HG03066 (cell line): ENCODE data around the gene FOLR2.
"Not testable (repeated sequence)": the region's sequence is repeated elsewhere in the genome, so short reads cannot be mapped to it uniquely, and the experiment has no call there.

Experiments
- ATAC-seq: cut with Tn5 transposase; IDR thresholded peaks from one replicate; pipeline ENCODE4 v1.9.1; 2021; ENCODE audit warnings: low read depth; ENCODE audit not compliant: unreplicated experiment

The FOLR2 gene

DNA sequence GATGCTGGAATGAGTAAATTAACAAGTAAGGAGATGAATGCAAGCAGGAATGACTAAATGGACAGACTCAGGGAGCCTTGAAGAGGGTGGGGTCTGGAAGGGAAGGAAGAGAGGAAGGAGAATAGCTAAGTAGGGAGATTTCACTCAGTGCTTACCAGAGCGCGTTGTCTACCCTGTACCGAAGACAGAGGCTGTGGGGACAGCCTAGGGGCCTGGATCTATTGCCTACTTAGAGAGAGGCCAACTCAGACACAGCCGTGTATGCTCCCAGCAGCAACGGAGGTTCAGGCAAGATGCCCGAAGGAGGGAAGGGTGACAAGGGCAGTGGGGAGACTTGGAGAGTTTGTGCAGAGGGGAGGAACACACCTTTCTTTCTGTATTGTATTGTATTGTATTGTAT, at the start of gene FOLR2:
Gene FOLR2, plus strand, starts transcription at position 157 of the 400 bp plus-strand sequence. CDS start 1,791 bp downstream, outside the sequence.
- ATAC-seq, result no peak

DNA sequence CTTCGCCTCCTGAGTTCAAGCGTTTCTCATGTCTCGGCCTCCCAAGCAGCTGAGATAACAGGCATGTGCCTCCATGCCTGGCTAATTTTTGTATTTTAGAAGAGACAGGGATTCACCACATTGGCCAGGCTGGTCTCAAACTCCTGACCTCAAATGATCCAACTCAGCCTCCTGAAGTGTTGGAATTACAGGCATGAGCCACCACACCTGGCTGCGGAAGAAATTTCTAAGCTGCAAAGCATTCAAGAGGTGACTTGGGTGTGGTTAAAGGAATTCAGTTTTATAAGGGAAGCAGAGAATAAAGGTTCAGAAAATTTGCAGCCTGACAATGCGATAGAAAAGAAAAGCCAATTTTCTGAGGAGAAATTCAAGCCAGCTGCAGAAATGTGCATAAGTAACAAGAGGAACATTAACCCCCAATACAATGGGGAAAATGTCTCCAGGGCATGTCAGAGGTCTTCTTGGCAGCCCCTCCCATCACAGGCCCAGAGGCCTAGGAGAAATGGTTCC, 47.5 kb upstream of the FOLR2 start:
- ATAC-seq, result not testable (repeated sequence)

DNA sequence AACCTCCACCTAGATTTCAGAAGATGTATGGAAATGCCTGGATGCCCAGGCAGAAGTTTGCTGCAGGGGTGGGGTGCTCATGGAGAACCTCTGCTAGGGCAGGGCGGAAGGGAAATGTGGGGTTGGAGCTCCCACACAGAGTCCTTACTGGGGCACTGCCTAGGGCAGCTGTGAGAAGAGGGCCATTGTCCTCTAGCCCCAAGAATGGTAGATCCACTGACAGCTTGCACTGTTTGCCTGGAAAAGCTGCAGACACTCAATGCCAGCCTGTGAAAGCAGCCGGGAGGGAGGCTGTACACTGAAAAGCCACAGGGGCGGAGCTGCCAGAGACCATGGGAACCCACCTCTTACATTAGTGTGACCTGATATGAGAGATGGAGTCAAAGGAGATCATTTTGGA, 46.8 kb upstream of the FOLR2 start:
- not testable (repeated sequence) for ATAC-seq

DNA sequence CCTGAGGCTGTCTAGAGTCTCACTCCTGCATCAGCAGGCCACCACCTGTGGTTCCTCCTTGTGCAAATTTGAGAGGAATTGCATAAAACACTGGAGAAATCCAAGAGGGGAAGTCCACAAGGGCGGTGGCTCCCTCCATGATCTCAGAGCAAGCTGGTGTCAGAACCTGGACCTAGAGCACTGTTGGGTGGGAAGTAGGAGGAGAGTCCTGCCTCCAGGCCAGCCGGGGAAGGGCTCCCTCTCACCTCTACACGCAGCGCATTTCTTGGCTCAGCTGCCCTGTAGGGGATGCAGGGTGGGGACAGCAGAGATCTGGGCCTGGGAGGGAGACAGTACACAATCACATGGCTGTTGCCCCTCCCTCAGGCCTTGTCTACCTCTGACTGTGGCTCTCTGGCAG, 44.6 kb upstream of the FOLR2 start:
- not testable (repeated sequence) for ATAC-seq

DNA sequence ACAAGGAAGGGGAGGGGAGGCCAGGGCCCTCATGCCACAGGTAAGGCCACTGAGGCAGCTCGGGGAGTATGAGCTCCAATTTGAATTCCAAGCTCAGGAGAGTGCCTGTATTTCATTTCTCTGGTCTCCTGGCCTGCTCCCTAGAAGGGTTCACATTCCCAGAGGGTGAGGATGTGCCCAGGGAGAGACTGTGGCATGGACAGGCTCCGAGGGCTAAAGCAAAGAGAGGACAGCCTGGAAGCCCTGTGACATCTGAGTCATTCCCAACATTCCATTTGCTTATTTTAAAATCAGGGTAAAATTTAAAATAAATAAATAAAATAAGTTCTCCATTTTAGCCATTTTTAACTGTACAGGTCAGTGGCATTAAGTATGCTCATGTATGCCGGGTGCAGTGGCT, 43.3 kb upstream of the FOLR2 start:
- ATAC-seq, result no peak

DNA sequence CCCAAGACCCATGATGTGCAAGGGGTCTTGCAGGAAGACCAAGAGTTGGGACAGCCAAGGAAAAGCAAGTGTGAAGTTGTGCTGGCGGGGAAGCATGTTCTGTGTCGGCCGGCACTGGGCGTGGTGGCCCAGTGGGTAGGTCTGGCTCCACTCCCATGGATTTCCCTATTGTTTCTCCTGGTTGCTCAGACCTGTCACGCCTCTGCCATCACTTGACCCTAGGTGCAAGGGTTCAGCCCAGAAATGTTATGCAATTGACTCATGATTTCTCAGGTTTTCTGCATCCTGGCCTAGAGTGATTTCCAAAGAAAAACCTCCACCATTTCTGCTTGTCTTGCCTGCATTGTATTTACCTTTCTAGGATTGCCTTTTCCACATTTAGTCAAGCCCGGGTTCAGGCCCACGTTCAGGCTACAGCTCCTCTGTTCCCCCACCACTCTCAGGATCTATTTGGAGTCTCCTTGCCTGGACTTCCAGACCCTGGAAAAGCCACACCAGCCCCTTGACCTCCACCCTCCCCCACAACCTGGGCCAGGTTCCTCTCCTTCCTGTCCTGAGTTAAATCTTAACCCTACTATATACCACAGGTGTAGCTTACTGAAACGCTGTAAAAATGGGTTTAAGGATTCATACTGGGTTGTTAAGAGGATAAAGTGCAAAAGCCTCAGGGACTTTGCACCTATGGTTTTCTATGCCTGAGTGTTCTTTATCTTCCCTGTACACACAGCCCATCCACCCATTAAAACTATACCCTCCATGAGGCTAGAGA, 42.1 kb upstream of the FOLR2 start:
- no peak for ATAC-seq

DNA sequence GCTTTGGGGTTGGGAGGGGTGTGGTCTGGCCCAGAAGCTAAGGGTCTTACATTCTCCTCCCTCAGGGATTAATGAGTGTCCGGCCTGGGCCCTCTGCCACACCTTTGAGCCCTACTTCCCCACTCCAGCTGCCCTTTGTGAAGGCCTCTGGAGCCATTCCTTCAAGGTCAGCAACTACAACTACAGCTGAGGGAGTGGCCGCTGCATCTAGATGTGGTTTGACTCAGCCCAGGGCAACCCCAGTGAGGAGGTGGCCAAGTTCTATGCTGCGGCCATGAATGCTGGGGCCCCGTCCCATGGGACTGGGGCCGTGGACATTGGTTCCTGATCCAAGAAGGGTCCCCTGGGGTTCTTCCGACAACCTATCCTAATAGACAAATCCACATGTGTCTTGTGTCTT, 38.9 kb upstream of the FOLR2 start:
- ATAC-seq, result no peak

DNA sequence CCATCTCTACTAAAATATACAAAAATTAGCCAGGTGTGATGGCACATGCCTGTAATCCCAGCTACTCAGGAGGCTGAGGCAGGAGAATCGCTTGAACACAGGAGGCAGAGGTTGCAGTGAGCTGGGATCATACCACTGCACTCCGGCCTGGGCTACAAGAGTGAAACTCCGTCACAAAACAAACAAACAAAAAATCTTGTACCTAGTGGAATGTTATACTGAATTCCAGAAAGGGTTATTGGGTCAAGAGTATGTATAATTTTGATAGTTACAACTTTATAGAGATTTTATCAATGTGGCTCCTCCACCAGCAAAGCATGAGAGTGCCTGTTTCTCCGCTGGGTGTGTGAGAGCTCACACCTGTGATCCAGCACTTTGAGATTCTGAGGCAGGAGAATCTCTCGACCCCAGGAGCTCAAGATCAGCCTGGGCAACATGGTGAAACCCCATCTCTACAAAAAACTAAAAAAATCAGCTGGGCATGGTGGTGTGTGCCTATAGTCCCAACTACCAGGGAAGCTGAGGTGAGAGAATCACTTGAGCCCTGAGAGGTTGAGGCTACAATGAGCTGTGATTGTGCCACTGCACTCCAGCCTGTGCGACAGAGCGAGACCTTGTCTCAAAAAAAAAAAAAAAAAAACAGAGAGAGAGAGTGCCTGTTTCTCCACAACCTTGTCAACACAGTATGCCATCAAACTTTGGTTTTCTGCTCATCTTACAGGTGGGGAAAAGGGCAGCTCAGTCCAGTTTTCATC, 37.4 kb upstream of the FOLR2 start:
- no peak for ATAC-seq

DNA sequence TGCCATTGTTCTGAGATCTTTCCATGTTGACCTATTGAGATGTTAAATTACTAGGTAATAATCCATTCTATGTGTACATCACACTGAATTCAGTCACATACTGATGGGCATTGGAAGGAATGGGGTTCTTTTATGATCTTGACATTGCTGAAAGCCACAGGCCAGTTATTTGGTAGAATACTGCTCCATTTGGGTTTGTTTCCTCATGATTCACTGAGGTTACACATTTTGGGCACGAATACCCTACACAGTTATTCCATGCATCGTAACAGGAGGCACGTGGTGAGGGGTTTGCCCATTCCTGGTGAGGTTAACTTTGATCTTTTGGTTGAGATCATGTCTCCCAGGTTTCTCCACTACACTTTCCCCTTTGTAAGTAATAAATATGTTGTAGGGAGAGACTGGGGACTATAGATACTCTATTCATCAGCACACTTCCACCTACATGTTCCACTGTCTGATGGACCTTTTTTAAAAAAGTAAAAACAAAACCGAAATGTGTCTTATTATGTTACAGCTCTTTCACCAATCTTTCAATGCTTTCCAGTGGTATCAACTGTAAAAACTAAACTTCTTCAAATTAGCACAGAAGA, 36.7 kb upstream of the FOLR2 start:
- no peak for ATAC-seq

DNA sequence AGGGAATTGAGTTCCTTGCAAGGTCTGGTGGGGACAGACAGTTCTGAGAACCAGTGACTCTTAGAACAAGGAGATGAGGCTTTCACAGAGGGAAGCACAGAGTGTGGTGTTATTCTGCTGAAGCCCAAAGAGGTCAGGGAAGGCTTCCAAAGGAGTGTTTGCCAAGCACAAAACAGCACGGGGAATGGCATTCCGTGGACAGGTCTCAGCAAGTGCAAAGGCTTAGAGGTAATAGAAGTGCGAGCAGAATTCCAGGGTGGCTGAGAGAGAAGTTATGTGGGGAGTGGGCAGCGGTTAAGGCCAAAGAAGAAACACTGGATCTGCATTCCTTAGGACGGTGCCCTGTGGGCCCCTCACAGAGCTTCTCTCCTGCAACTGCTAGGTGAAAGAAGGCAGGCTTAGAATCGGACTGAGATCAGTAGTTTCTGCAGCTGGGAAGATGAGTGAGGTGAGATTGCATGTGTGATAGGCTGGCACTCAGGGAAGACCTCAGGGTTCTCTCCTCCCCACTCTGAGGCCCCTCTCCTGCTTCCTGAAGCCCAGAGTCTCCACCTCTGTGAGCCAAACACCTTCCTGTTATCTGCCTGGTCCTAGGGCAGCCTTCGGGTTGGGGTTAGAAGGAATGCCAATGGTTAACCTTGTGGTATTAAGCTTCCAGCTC, 35.6 kb upstream of the FOLR2 start:
- not testable (repeated sequence) for ATAC-seq

DNA sequence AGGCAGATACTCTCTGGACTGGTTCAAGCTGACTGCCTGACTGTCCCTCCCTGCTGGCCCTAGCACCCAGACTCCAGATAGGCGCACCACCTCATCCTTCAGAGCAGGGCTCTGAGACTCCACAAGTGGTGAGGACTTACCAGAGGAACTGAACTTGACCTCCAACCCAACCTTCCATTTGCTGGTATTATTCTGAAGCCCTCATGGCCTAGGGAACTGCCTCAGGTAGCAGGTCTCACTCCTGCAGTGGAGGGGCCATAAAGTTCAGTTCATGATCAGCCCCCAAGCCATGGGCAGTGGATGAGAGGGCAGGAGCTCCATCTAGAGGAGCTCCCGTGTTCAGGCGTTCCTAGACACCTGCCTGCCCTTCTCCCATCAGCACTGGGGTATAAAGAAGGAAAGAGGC, 35.0 kb upstream of the FOLR2 start:
- ATAC-seq, result not testable (repeated sequence)

DNA sequence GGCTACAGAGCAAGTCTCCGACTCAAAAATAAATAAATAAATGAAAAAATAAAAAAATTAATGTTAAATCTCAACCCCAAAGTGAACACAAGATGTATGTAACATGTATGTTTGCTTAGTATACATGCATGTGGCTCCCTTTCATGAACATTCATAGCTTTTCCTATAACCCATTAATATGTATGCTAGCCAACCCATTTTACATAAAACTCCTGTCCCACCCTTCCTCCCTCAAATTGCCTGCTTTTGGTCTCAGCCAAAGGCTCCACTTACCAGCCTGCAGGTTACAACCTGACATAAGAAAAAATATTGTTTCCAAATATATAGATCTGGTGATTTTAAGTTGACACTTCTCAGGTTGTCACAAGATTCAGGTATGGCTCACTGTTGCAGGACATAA, 28.3 kb upstream of the FOLR2 start:
- no peak for ATAC-seq

DNA sequence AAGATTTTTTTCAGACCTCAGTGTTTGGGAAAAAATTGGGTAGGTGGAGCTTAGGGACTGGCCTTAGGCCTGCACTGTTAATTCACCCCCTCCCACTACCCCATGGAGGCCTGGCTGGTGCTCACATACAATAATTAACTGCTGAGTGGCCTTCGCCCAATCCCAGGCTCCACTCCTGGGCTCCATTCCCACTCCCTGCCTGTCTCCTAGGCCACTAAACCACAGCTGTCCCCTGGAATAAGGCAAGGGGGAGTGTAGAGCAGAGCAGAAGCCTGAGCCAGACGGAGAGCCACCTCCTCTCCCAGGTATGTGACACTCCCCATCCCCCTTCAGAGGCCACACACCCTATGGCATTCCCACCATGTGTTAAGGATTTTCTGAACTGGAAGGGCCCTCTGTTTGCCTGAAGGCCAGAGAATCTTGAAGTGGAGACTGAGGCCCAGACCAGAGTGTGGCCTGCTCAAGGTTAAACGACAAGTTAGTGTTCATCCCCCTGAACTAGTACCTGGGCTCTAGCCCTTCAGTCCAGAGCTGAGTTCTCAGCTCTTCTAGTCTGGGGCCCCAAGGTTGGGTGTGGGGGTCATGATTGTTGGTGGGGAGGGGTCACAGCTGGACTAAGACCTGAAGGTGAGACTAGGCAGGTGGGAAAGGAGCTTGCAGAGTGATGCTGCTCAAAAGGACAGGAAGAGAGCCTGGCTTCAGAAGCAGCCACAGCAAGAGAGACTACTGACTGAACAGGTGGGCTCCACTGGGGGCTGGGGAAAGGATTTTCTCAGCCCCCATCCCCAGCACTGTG, 26.9 kb upstream of the FOLR2 start:
- no peak for ATAC-seq

DNA sequence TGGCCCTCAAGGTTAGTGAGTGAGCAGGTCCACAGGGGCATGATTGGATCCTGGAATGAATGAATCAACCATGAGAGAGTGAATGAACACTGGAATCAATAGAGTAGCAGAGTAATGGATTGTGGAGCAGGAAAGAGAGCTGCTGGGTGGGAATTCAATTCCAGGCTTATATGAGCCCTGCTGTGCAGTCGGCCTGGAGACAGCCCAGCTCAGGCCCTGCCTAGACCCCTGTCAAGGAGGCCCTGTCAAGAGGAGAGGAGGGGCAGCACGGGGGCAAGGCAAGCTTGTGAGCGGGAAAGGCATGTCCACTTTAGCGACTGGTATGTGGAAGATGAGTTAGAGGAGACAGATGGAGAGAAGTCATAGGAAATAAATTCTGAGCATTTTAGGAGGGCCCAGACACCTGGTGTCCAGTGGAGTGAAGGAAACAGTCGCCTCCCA, 25.9 kb upstream of the FOLR2 start:
- ATAC-seq, result no peak

DNA sequence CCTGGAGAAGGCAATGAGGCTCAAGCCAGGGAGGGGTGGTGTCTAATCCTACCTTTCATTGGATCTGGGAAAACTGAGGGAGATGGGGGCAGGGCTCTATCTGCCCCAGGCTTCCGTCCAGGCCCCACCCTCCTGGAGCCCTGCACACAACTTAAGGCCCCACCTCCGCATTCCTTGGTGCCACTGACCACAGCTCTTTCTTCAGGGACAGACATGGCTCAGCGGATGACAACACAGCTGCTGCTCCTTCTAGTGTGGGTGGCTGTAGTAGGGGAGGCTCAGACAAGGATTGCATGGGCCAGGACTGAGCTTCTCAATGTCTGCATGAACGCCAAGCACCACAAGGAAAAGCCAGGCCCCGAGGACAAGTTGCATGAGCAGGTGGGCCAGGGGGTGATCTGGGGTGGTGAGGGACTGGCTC, 24.6 kb upstream of the FOLR2 start, which contains the start of gene FOLR1:
Gene FOLR1, plus strand, starts transcription at position 180 of the 421 bp plus-strand sequence. Its CDS starts 34 bp downstream, at position 214.
- ATAC-seq, result no peak

DNA sequence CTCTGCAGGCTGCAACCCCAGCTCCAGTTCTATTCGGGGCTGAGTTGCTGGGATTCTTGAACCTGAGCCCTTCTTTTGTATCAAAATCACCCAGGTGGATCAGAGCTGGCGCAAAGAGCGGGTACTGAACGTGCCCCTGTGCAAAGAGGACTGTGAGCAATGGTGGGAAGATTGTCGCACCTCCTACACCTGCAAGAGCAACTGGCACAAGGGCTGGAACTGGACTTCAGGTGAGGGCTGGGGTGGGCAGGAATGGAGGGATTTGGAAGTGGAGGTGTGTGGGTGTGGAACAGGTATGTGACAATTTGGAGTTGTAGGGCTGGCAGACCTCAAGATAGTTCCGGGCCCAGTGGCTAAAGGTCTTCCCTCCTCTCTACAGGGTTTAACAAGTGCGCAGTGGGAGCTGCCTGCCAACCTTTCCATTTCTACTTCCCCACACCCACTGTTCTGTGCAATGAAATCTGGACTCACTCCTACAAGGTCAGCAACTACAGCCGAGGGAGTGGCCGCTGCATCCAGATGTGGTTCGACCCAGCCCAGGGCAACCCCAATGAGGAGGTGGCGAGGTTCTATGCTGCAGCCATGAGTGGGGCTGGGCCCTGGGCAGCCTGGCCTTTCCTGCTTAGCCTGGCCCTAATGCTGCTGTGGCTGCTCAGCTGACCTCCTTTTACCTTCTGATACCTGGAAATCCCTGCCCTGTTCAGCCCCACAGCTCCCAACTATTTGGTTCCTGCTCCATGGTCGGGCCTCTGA, 20.9 kb upstream of the FOLR2 start:
- ATAC-seq, result no peak

DNA sequence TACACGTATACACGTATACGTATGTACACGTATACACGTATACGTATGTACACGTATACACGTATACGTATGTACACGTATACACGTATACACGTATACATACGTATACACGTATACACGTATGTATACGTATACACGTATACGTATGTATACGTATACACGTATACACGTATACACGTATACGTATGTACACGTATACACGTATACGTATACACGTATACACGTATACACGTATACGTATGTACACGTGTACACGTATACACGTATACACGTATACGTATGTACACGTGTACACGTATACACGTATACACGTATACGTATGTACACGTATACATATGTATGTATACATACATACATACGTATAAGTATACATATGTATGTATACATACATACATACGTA, 15.1 kb upstream of the FOLR2 start:
- not testable (repeated sequence) for ATAC-seq

DNA sequence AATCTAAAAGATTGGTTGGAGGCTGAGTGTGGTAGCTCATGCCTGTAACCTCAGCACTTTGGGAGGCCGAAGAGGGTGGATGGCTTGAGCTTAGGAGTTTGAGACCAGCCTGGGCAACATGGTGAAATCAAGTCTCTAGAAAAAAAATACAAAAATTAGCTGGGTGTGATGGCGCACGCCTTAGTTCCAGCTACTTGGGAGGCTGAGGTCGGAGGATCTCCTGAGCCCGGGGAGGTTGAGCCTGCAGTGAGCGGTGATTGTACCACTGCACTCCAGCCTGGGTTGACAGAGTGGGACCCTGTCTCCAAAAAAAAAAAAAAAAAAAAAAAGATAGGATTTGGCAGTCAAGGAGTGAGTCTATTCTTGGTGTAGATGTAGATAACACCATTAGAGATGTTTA, 14.0 kb upstream of the FOLR2 start:
- ATAC-seq, result no peak

DNA sequence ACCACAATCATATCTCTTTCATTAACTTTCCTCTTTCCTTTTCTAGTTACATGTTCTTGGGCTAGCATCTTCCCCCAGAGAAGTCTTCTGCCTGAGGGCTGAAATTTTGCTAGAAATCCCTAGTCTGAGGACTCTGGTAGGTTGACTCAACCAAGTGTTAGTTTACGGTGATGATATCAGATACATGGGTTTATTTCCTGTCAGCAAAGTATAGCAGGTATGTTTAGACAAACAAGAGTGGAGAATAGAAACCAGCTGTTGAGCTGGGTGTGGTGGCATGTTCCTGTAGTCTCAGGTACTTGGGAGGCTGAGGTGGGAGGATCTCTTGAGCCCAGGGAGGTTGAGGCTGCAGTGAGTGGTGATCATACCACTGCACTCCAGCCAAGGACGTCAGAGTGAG, 13.4 kb upstream of the FOLR2 start:
- ATAC-seq, result no peak
